ENCODE results near the gene STRIP1. TPM values are rescaled to one million over a fixed set of nuclear protein-coding genes. Genes with fewer than 3 reads are reported as not detected.
"Not testable (repeated sequence)": the region's sequence is repeated elsewhere in the genome, so short reads cannot be mapped to it uniquely, and the experiment has no call there.

Gene STRIP1
- total RNA-seq, 1 experiment from 2014 or later = 28.3 TPM

- in situ Hi-C loops (cut with HindIII; ENCODE audit: low sequenced_read_pairs) = no loop called here
- peak; percentile 58 for DNase-seq (ENCODE audit: low spot score)
Measured at GRCh38 chr1:110006516-110006915, 27.9 kb upstream of the STRIP1 start.

DNA sequence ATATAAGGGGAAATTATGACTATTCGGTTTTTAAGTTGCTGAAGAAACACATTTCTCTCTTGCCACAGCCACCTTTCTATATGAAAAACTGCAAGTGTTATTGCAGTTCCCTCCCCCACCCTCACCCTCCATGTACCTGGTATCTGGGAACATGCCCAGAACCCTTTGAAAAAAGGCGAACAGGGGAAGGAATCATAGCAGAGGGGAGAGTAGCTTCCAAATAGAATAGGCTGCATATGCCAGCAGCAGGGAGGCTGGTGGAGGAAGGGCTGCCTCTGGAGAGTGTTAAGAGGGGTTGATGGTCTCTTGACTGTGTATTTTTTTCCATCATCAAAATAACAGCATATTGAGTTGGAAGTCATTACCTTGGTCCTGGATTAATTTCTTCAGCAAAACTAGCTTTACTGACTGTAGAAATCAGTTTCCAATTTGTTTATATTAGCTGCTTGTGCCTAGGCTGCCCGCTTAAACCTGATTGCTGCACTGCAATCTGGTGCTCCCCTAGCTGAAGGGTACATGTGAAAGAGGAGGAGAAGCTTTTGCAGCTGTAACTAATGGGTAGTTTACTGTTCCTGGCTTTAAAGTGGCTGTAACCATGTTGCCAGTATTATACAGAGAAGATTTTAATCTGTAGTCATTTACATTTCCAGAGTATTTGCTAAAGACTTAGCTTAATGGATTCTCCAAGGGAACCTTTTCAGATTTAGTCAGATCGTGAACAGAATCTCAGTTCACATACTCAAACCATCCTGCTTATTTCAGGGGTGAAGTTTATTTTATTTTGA, 27.2 kb upstream of the STRIP1 start:
- in situ Hi-C loops (cut with HindIII; ENCODE audit: low sequenced_read_pairs) = no loop called here
- peak; percentile 95 for DNase-seq (ENCODE audit: low spot score)

- no peak for DNase-seq (ENCODE audit: low spot score)
- in situ Hi-C loops (cut with HindIII; ENCODE audit: low sequenced_read_pairs) = no loop called here
Measured at GRCh38 chr1:110008971-110009565, 25.4 kb upstream of the STRIP1 start.

DNA sequence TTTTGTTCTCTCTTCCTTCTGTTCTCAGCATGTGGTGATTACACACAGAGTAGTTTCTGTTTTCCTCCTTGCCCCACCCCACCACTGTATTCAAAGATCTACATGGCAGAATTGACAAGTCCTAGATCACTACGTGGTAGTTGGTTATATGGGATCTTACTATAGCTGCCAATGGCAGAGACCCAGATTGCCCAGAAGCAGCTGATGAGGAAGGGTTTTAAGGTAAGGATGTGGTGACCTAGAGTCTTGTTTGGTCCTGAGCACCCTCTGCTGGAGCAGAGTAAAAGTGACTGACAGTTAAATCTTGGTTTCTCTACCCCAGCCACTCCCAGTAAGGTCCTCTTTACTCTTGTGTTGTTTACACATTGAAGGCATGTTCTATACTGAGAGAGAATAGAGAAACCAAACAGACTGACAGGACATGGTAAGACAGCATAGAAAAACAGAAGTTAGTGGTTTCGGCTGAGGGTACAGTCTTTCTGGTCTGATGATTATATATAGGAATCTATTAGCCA, 22.8 kb upstream of the STRIP1 start:
- in situ Hi-C loops (cut with HindIII; ENCODE audit: low sequenced_read_pairs) = no loop called here
- peak; percentile 82 for DNase-seq (ENCODE audit: low spot score)

DNA sequence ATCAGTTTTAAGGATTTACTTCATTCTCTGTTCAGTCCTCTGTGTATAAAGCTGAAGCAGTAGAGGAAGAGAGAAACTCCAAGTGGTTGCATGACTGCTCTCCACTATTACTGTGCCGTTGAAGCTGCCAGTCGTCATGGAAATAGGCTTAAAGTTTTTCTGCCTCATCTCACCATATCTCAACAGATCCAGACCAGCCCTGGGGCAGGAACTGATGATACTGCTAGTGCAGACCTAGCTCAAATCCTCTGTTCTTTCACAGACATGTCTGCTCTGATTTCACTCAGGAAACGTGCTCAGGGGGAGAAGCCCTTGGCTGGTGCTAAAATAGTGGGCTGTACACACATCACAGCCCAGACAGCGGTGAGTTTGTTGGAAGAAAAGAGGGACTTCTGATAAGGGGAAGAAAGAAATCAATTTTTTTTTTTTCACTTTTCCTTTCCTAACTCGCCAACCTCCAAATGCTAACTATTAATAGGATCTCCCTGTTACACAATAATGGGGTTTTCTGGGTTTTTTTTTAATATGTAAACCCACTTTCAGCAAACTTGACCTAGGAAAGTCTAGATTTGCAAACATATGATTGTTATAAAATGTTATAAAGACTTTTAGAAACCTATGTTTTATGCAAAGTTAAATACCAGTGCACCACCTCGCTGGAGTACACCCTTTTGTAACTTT, 22.2 kb upstream of the STRIP1 start:
- in situ Hi-C loops (cut with HindIII; ENCODE audit: low sequenced_read_pairs) = no loop called here
- no peak for DNase-seq (ENCODE audit: low spot score)

DNA sequence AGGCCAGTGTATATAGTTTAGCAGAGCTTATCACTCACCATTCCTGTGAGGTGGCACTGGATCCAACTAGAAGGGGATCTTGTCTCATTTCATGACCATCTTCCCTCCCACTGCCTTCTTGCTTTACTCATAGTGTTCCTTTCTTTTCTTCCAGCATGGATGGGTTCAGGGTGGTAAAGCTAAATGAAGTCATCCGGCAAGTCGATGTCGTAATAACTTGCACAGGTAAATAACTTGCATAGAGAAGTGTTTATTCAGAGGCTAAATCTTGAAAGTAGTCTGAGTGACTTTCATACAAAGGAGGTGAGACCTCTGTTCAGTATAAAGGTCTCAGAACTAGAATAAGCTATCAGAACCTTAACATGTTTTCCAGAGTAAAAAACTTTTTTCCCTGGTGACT, 16.6 kb upstream of the STRIP1 start:
- no peak for DNase-seq (ENCODE audit: low spot score)
- in situ Hi-C loops (cut with HindIII; ENCODE audit: low sequenced_read_pairs) = no loop called here

- DNase-seq (ENCODE audit: low spot score) = no peak
- in situ Hi-C loops (cut with HindIII; ENCODE audit: low sequenced_read_pairs) = no loop called here
Measured at GRCh38 chr1:110018396-110018795, 16.0 kb upstream of the STRIP1 start.

DNA sequence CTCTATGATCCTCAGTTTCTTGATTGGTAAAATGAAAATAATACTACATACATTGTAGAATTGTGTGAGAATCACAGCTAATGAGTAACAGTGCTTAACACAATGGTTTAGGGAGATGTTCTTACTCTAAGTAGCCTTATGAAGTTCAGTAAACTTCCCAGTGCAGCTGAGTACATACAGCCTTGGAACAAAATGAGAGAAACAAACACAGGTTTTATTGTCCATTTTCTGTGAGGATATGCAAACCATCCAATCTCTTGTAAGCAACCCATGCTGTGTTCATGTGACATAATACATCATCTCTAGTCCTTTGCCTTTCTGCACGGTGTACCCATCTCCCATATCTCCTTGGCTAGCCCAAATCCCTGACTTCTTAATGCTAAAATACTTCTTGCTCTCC, 14.7 kb upstream of the STRIP1 start:
- in situ Hi-C loops (cut with HindIII; ENCODE audit: low sequenced_read_pairs) = no loop called here
- no peak for DNase-seq (ENCODE audit: low spot score)

- DNase-seq (ENCODE audit: low spot score) = no peak
- in situ Hi-C loops (cut with HindIII; ENCODE audit: low sequenced_read_pairs) = no loop called here
Measured at GRCh38 chr1:110021285-110021684, 13.1 kb upstream of the STRIP1 start.

DNA sequence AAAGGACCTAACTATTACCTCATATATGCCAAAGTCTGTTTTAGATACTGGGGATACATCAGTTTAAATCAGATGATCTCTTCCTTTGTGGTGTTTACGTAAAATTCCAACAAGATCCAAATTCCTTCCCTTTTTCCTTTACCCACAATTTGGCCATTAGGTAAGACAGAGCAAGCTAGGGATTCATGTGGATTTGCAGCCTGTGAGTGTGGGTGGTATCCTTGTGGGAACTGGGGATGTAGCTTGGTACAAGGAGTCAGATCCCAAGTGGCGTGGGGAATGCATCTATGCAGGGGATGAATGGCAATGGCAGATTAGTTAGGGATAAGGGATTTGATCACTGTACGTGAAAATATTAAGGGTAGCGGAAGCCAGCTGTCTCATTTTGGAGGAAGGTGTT, 9.8 kb upstream of the STRIP1 start:
- in situ Hi-C loops (cut with HindIII; ENCODE audit: low sequenced_read_pairs) = no loop called here
- no peak for DNase-seq (ENCODE audit: low spot score)

GRCh38 chr1:110030687-110031086, 3.7 kb upstream of the STRIP1 start:
- in situ Hi-C loops (cut with HindIII; ENCODE audit: low sequenced_read_pairs); DNase-seq (ENCODE audit: low spot score): not testable (repeated sequence)

DNA sequence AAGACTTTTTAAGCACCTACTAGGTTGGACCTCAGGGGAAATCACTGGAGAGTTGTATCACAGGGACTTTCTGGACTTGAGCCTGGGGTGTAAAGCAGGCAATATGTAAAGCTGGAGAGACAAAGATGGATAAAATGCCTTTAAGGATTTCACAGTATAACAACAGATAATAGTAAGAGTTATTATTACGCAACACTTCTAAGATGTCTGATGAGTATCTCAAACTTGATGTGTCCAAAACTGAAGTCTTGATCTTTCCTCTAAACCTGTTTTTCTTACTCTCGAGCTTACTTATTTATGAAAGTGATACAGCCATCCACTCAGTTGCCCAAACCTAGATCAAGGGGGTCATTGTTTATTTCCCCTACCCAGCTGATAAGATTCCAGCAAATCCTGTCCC, 2.1 kb upstream of the STRIP1 start:
- DNase-seq (ENCODE audit: low spot score) = no peak
- in situ Hi-C loops (cut with HindIII; ENCODE audit: low sequenced_read_pairs) = no loop called here

- in situ Hi-C loops (cut with HindIII; ENCODE audit: low sequenced_read_pairs) = no loop called here
Measured at GRCh38 chr1:110033421-110033820, 1.0 kb upstream of the STRIP1 start.

GRCh38 chr1:110034040-110034450, 379 bp upstream of the STRIP1 start:
- in situ Hi-C loops (cut with HindIII; ENCODE audit: low sequenced_read_pairs) = no loop called here

More at GRCh38 chr1:110033421-110033820, 1.0 kb upstream of the STRIP1 start:
- DNase-seq (ENCODE audit: low spot score) = no peak

GRCh38 chr1:110035236-110035752, 870 bp downstream of the STRIP1 start:
- in situ Hi-C loops (cut with HindIII; ENCODE audit: low sequenced_read_pairs) = no loop called here
- DNase-seq (ENCODE audit: low spot score) = peak; percentile 36

More at GRCh38 chr1:110034040-110034450, 379 bp upstream of the STRIP1 start:
- no peak for DNase-seq (ENCODE audit: low spot score)

- peak; percentile 65 for DNase-seq (ENCODE audit: low spot score)
- in situ Hi-C loops (cut with HindIII; ENCODE audit: low sequenced_read_pairs) = no loop called here
Measured at GRCh38 chr1:110038271-110038670, 3.8 kb downstream of the STRIP1 start.

DNA sequence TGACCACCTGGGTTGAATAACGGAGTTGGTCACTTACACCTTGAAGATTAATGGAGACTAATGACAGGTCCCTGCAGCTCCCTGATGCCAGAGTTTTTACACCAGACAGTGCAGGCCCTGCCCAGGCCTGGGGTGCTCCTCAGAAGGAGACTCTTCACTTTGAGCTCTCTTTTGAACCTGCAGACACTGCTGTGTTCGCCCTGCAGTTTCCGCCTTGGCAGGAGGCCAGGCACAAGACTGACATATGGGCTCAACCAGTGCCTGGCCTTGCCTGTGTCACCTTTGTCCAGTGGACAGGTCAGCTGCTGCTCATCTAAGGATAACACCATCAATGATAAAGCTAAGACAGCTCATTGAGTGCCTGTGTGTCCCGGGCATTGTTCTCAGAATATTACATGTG, 5.2 kb downstream of the STRIP1 start:
- in situ Hi-C loops (cut with HindIII; ENCODE audit: low sequenced_read_pairs) = no loop called here
- DNase-seq (ENCODE audit: low spot score) = peak; percentile 34

- no peak for DNase-seq (ENCODE audit: low spot score)
- in situ Hi-C loops (cut with HindIII; ENCODE audit: low sequenced_read_pairs) = no loop called here
Measured at GRCh38 chr1:110040548-110040947, 6.1 kb downstream of the STRIP1 start.

DNA sequence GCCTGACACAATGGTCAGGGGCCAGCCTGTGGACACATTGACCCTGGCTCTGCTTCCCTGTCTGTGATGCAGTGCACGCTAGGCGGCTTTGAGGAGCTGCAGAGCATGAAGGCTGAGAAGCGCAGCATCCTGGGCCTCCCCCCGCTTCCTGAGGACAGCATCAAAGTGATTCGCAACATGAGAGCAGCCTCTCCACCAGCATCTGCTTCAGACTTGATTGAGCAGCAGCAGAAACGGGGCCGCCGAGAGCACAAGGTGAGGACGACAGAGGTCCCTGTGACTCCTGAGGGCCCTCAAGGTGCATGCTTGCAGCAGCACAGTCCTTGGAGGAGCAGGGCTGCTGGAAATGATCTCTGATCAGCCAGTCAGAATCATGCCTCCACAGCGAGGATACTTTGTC, 8.6 kb downstream of the STRIP1 start:
- DNase-seq (ENCODE audit: low spot score) = no peak
- in situ Hi-C loops (cut with HindIII; ENCODE audit: low sequenced_read_pairs) = no loop called here

DNA sequence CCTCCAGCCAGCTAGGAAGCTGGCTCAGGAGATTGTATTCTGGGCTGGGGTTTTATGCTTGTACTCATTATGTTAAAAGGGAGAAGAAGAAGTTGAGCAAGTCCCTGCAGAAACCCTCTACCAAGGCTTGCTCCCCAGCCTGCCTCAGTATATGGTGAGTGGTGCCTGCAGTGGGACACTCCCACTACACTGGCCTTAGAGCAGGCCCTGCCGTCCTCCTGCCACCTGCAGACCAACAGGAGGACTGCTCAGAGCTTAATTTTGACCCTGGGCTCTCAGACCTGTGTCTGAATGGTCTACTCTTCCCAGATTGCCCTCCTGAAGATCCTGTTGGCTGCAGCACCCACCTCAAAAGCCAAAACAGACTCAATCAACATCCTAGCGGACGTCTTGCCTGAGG, 13.0 kb downstream of the STRIP1 start:
- in situ Hi-C loops (cut with HindIII; ENCODE audit: low sequenced_read_pairs) = no loop called here

More for the DNA sequence above, 13.0 kb downstream of the STRIP1 start:
- DNase-seq (ENCODE audit: low spot score) = no peak
